NCI-H187 (cell line): ENCODE data around the gene RTN4R.
A peak's percentile ranks its signal among the peaks of the same experiment; 100 is the strongest.
"Not testable (repeated sequence)": the region's sequence is repeated elsewhere in the genome, so short reads cannot be mapped to it uniquely, and the experiment has no call there.

ENCODE experiments used
- DNase-seq, 2 experiments: peaks; one replicate each; lab custom pipeline; 2025; lab: John Stamatoyannopoulos, UW

Gene RTN4R

DNA sequence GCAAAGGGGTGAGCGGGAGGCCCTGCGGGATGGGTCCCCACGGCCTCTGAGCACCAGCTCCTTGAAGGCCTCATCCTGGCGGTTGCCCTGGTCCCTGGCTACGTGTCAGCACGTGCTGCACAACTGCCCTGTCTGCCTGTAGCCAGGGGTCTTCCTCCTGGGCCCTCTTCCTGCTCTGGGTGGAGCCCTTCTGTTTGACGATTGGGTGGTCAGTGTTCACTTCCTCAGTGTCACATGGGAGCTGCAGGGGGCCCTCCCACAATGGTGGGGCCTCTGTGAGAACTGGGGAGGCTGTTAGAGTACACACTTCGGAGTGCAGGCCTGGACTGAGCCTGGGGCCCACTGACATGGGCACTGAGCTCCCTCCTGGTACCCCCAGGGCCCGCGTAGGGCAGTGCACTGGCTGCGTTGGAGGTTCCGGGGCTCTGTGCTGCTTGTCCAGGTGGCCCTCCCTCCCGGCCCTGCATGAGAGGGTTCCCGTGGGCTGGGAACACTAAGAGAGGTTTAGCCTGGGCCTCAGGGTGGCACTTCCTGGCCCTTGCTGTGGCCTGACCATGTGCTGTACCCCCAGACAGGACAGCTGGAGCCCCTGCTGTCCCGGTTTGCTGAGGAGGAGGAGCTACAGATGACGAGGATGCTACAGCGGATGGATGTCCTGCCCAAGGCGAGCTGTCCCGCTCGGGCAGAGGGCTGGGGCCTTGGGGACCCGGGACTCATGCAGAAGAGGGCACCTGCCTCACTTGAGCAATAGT is 38.0 kb upstream of the RTN4R start:
- no peak for DNase-seq

DNA sequence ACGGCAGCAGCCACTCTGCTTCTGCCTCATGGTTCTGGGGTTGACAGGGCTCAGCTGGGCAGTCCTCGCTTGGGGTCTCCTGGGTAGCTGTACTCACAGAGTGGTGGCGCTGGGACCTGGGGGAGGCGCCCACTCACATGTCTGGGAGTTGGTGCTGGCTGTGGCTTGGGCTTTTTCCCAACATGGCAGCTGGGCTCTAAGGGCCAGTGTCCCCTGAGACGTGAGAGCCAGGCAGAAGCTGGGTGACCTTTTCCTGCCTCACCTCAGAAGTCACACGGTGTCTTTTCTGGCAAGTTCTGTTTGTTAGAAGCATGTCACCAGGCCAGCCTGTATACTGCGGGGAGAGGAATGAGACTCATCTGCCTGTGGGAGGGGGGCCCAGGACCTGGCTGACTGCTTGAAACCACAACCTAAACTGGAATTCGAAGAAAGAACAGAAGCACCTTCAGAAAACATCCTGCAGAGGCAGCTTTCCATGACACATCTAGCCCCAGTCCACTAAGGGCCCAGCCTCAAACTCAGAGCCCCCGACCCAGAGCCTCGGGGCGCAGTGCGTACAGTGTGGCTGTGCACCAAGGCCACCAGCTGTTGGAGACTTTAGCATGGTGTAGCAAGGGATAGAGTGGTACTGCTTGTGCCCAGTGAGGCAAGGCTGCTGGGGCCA is 37.2 kb upstream of the RTN4R start:
- not testable (repeated sequence) for DNase-seq

DNA sequence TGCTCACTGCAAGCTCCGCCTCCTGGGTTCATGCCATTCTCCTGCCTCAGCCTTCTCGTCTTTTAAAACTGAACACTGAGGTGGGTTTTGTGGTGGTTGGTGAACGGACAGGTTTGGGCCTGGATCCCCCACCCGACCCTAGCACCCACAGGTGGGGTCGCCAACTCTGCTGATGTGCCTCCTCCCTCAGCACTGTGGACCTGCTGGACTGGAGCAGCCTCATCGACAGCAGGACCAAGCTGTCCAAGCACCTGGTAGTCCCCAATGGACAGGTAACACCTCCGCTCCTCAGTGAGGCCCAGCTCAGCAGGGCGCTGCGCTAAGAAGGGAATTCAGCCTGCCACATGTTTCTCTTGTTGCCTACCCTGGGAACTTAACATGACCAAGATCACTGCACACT is 36.5 kb upstream of the RTN4R start:
- DNase-seq = no peak

DNA sequence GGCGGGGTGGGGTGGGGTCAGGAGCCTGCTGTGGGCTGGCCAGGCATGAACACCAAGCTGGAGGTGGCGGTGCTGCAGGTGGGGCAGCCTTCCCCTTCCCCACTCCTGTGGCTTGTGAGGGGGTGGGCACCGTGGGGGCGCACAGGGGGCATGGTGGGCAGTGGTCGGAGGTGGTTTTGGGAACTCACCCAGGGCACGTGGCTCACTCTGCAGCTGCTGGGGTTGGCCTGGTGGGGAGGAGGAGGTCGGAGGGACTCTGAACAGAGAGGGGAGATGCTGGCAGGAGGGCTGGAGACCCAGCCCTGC is 35.1 kb upstream of the RTN4R start:
- not testable (repeated sequence) for DNase-seq

DNA sequence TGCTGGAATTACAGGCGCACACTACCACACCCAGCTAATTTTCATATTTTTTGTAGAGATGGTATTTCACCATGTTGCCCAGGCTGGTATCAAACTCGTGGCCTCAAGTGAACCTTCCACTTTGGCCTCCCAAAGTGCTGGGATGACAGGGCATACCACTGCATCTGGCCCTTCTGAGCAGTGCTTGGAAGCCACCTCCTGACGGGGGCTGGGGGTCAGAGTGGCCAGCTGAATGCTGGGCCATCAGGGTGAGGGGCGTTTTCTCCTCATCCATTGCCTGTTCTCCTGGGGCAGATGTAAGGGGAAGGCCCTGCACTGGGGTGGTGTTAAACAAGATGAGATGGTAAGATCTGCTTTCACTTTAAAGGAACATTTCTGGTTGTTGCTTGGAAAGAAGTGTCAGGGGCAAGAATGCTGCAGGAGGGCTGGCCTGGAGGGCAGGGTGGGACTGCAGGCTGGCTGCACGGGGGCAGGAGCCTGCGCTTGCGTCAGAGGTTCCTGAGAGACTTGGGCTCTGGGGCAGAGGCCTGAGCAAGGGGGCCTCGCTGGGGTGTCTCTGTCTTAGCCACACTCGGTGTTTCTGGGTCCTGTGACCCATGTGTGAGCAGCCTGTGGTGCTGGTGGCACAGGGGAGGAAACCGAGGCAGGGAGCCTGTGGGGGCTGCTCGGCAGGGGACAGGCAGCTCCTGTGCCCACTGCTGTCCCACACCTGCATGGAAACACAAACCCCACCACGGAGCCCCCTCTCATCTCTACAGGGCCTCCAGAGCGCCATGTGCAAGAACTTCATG is 34.5 kb upstream of the RTN4R start:
- DNase-seq = no peak

DNA sequence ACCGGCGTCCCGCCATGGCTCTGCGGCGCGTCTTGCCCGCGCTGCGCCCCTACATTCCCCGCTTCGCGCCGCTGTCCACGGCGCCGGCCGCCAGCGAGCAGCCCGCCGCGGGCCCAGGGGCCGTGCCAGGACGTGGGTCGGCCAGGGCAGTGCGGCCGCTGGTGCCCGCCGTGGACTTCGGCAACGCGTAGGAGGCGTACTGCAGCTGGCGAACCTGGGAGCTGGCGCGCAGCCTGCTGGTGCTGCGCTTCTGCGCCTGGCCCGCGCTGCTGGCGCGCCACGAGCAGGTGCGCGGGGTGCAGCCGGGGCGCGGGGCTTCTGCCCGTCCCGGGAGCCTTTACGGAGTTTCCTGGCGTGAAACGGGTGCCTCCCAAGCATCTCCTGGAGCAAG is 31.6 kb upstream of the RTN4R start:
- no peak for DNase-seq

DNA sequence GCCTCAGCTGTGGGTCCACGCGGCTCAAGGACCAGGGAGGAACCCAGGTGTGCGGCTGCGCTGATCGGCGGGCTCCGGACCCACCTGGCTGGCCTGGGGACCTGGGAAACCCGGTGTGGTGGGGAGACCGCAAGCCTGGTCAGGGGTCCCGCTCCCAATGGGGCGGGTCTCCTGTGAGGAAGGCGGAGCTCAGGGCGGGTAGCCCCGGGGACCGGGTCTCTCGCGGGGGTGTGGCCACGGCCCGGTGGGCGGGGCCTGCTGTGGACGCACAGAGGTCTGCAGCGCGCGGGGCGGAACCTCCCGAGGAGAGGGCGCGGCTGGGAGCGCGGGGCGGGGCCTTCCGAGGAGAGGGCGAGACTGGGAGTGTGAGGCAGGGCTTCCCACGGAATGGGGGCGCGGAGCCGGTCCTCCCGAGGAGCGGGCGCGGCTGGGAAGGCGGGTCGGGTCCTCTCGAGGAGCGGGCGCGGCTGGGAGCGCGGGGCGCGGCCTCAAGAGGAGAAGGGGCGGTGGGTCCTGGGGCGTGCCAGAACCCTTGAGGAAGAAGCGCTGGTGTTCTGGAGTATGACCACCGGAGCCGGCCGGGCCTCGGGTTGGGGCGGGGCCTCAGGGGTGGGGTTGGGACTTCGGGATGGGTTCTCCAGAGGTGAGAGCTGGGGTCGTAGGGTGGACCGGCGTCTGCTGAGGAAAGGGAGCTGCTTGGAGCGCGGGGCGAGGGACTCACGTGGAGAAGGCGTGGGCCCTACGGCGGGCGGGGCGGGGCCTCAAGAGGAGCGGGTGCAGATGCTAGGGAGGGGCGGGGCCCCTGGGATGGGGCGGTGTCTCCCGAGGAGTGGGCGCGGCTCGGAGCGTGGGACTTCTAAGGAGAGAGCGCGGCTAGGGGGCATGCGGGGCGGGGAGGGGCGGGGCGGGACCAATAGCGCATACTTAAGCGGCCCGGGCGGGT is 31.0 kb upstream of the RTN4R start:
- peak; percentile 60 to 76 for DNase-seq

DNA sequence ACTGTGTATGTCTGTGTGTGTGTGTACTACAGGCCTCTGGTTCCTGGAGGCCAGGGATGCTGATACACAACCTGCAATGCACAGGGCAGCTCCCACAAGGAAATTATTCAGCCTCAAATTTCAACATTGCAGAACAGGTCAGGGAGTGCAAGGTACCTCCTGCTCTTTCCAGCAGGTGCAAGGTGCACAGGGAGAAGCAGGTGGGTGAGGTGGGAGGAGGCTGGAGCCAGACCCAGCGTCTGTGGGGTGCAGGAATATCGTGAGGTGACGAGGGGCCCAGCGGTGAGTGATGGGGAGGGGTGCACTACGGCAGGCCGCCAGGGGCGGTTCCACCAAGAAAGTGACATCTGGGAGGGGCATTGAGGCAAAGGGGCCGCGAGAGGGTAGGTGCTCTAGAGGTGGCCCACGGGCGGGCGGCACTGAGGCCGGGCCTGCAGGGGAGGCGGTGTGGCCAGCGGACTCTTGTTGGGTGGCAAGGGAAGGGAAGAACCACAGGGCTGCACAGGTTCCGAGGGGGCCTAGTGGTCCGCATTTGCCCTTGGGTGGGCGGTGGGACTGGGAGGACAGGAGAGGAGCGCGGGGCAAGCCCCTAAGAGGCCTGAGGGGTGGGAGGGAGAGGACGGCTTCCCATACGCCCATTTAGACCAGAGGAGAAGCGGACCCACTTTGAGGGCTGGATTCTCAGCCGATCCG is 30.1 kb upstream of the RTN4R start:
- DNase-seq = no peak

DNA sequence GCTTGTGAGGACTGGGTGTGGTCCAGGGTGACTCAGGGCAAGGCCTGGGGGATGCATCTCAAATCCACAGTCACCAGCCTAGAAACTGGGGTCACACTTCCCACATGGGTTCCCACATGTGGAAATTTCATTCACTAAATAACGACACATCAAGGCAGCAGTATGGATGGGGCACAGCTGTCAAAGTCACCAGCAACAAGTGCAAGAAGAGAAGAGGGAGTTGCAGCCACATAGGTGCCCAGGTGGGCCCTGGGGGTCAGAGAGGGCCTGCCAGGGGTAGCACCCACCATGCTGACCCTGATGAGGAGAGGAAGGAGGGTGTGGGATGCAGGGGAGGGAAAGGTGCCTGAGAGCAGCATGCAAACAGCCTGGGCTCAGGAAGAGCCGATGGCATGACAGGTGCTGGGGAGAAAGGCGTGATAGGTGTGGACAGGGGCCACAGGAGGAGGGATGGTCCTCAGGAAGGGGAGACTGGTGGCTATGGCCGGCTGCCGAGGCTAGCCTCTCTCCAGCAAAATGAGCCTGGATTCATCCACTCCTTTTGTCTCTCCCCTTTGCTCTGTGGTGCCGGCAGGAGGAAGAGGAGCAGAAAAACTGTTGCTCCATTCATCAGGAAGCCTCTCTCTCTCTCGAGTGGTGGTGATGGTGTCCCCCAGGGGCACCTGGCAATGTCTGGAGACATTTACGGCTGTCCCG is 29.4 kb upstream of the RTN4R start:
- no peak for DNase-seq

DNA sequence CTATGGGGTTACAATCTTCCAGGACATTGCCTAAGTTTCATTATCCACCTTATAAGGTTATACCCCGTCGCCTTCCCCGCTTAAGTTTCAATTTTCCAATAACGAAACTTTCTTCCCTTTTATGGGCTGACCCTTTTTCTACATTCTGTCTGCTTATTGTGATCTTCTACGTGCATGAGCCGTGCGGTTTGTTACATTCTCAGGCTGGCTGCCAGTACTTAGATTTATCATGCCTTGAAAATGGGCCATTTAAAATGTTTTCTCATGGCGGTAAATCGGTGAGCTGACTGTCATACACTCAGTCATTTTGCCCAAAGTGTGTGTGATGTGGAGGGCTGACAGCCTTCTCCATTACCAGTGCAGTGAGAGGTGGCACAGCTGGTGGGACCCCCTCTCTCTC is 28.5 kb upstream of the RTN4R start:
- DNase-seq = no peak

DNA sequence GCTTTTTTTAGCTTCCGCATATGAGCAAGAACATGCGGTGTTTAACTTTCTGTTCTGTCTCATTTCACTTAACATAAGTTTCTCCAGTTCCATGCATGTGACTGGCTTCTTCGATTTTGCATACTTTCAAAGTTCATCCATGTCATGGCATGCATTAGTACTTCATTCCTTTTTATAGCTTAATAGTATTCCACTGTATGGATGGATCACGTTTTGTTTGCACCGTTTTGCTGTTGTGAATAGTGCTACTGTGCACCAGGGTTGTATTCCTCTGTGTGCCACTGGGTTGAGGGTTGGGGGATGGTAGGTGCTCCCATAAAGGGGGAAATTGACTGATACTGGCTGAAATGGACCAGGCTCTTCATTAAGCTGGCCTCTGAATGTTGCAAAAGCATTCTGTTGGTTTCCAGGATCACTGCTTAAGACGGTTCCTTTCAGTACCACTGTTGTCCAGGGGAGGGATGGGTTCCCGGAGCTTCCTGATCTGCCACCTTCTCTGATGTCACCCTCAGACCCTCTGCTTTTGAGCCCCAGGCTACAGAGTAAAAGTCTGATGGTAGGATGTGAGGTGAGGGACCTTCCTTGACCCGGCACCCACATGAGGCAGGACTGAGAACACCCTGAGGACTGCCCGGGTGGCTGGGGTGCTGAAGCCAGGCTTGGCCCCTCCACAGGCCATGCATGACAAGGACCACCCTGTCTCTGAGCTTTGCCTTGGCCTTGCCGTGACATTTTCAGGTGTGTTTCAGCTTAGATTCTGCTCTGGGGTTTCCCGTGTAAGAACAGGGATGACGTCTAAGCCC is 27.3 kb upstream of the RTN4R start:
- DNase-seq = no peak

DNA sequence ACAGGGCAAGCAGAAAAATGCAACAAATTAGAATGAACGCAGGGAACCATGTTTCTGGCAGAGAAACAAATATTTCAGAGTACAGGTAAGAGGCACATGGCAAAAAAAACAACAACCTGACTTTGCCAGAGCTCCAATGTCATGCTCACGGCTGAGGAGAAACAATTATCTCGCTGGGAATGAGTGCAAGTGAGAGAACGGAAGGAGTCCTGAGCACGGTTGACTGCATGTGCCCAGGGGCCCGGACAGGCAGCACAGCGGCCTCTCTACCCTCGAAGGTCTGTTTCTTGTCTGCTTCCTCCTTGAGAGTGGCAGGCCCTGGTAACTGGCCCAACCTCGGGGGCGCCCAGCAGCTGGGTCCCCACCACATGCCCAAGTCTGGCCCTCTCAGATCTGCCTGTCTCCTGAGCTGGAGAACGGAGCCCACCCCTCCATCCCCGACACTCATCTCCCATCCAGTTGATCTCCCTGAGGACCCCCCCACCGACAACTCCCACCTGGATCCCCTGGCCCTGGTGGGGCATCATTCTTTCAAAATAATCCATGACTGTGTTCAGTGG is 24.6 kb upstream of the RTN4R start:
- no peak for DNase-seq

DNA sequence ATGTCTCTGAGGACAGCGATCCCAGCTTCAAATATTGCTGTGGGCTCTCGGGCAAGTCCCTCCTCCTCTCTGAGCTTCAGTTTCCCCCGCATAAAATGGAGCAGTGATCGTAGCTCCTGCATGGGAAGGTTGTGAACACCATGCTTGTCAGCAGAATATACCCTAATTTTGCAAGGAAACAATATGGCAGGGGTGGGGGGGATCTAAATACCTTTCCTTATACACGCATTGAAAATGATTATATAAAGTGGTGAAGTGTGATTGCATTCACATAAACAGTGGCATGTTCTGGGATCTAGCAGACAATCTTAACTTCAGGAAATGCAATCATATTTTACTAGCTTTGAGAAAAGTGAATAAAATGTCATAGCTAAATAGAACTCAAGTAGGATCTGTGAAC is 24.0 kb upstream of the RTN4R start:
- no peak for DNase-seq

DNA sequence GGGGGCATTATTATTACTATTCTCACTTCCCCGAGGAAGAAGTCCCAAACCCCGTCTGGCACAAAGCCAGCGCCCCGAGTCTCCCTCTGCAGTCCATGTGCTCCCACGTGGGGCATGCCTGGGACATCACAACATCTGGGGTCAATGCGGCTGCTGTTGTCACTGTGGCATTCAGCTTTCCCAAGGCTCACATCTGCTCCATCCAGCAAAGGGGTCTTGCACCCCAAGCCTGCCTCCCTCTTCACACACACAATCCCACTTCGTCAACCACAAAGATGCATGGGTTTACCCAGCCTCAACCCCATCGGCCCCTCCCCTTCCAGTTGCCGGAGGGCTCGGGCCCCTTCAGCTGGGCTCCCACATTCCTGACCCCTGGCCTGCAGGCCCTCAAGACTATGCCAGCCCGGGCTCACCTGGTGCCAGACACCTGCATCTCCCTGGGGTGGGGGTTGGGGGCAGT is 23.5 kb upstream of the RTN4R start:
- no peak for DNase-seq

DNA sequence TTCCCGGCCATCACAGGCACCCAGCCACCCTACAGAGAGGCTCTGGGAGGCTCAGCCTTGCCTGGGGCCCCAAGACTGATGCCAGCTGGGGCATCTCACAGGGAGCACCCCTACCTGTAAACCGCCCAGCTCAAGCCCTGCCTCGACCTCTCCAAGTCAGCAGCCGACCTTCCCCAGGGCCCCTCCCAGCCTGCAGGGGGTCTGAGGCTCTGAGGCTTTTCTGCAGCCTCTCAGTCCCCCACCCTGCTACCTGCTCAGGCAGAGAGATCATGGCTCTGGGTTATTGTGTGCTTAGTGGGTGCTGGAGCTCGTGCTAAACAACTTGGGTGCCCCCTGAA is 23.1 kb upstream of the RTN4R start:
- DNase-seq = no peak

DNA sequence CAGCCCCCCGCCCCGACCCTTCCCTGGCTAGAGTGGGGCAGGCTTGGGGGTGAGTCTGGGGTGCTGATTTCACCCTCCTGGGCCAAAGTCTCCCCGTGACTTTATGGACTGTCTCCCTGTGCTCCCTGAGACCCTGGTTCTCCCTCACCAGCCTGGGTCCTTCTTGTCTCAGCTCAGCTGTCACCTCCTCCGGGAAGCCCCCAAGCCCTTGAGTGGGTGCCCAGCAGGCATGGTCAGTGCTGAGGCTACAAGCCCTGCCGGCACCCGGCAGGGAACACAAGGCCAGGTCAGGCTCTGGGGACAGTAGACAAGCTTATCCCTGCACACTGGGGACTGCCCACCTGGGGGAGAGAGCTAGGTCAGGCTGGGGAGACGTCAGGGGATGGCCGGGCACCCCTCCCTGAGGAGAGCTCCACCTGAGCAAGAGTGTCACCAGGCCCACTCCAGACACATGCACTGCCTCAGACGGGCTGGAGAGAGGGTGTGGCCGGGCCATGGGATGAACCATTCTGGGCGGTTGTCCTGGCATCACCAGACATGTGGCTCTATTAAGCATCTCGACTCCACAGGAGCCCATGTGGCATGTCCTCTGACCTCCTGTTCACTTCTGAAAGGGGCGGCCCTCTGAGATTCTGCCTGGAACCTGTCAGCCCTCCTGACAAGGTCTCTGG is 22.6 kb upstream of the RTN4R start:
- no peak for DNase-seq

DNA sequence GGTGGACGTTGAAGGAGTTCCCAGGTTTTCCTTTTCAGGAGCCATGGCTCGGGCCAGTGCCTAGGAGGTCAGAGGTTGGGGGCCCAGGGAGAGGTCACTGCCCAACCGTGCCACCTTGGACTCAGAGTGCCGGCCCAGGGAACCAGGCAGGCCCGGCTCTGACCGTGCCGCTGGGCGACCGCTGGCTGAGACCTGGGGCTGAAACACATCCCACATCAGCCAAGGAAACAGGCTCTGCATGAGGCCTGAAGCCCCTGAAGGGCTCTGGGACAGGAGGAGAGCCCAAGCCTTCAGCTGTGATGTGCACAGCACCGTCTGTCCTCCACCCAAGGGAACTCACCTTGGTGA is 21.9 kb upstream of the RTN4R start:
- DNase-seq = no peak

DNA sequence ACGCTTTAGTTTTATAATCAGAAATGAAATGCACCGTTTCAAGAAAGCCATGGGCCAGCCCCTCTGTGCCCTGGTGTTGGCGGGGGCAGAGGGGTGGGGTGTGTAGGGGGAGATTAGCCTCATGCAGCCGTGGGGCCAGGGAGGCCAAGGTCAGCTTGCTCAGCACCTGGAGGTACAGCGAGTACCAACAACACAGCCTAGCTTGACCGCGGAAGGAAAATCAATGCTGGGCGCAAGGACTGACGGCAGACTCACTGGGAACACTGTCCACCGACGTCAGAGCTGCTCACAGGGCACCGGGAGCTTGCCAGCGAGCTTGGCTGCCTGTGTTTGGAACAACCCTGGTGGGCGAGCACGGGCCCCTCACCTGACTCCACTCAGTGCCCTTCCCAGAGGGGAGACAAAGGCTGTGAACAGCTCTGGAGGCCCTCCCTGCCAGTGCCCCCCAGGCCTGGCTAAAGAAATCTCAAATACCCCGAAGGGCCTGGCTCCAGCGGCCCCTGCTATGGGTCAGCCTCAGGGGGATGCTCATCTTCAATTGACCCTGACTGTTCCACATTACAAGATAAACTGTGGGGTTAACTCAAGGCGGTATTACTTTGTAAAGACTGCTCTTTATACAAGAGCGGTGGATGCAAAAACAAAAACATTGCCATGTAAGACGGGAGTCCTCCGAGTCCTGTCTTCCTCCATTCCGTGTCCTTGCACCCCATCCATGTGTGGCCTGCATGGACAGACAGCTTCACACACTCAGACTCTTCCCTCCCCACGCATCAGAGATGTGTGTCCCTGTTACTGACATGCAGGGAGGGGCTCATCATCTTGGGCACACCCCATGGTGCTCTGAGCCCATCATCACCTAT is 21.3 kb upstream of the RTN4R start:
- DNase-seq = not testable (repeated sequence)
